ENCODE measurements around the gene IRAK4.

DNA sequence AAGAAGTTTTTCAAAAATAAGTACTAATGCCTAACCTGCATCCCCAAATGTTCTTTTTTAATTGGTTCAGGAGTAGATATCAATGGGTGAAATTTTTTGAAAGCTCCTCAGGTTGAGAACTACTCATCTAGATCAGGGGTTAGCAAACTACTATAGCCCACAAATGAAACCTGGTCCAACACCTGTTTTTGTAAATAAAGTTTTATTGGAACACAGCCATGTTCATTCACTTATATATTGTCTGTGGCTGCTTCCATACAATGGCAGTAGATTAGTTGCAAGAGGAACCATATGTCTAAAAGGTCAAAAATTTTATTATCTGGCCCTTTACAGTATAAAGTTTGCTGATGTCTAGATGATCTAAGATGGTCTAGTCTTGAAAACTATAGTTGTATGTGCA is 13.9 kb upstream of the IRAK4 start:
- TF ChIP-seq, protein P1, sequence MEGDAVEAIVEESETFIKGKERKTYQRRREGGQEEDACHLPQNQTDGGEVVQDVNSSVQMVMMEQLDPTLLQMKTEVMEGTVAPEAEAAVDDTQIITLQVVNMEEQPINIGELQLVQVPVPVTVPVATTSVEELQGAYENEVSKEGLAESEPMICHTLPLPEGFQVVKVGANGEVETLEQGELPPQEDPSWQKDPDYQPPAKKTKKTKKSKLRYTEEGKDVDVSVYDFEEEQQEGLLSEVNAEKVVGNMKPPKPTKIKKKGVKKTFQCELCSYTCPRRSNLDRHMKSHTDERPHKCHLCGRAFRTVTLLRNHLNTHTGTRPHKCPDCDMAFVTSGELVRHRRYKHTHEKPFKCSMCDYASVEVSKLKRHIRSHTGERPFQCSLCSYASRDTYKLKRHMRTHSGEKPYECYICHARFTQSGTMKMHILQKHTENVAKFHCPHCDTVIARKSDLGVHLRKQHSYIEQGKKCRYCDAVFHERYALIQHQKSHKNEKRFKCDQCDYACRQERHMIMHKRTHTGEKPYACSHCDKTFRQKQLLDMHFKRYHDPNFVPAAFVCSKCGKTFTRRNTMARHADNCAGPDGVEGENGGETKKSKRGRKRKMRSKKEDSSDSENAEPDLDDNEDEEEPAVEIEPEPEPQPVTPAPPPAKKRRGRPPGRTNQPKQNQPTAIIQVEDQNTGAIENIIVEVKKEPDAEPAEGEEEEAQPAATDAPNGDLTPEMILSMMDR (IDR thresholded peaks at IDR 0.05): no peak
- no peak for TF ChIP-seq POLR2A (IDR thresholded peaks at IDR 0.05)

Measured in uterus (tissue), 2 donors.